ELF-1 (cell line): ENCODE measurements around the gene TGFB1I1.
"Not testable (repeated sequence)": the region's sequence is repeated elsewhere in the genome, so short reads cannot be mapped to it uniquely, and the experiment has no call there.

Experiments
- DNase-seq: peaks from one replicate; pipeline ENCODE4 v3.0.0-alpha.2; 2016; ENCODE audit warnings: low read depth, low spot score

The TGFB1I1 gene

GRCh38 chr16:31471241-31471874 lies 594 bp upstream of the TGFB1I1 start:
- no peak for DNase-seq

GRCh38 chr16:31472709-31473203 lies 804 bp downstream of the TGFB1I1 start:
- peak; percentile 86 for DNase-seq

- DNase-seq = no peak
These were observed 1.5 kb downstream of the TGFB1I1 start for GRCh38 chr16:31473264-31473984.

- no peak for DNase-seq
These were observed 2.3 kb downstream of the TGFB1I1 start for GRCh38 chr16:31474173-31474714.

DNA sequence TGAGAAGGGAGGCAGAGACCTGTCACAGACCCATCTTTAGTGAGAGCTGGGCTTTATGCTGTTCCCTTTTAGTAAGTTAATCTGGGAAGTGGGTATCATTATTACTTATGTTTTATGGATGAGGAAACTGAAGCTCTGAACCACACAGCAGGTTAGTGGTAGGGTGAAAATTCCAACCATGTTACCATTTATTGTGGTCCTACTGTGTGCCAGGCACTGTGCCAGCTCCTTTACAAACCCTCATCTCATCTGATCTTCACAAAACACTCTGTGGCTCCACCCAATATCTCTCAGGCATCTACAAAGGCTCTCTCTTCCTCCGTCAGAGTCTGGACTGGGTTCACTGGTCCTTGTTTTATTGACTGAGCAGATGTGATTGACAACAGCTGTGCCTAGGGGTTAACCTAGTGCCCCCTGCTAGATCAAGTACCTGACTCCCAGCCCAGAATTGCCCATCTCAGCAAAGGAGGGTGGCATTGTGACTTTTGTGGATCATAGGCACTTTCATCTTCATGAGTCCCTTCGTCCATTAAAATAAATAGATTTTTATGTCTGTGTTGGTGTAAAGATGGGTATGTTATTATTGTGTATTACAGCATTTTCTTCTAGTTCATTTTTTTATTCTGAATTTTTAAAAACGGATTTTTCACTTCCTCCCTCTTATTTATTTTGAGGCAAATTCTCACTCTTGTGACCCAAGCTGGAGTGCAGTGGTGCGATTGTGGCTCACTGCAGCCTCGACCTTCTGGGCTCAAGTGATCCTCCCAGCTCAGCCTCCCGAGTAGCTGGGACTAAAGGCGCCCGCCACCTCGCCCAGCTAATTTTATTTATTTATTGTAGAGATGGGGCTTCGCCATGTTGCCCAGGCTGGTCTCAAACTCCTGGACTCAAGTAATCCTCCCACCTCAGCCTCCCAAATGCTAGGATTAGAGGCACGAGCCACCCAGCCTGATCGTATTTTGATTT lies 3.1 kb downstream of the TGFB1I1 start:
- no peak for DNase-seq

DNA sequence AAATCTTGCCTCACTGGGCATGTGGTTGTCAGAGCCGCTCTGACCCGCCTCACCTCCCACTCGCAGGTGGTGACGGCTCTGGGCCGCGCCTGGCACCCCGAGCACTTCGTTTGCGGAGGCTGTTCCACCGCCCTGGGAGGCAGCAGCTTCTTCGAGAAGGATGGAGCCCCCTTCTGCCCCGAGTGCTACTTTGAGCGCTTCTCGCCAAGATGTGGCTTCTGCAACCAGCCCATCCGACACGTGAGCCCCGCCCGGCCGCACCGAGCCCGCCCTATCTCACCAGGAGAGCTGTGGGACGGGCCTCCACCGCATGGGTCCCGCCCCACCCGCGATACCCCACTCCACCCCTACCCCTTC lies 4.0 kb downstream of the TGFB1I1 start:
- no peak for DNase-seq

- DNase-seq = no peak
These were observed 4.6 kb downstream of the TGFB1I1 start for GRCh38 chr16:31476303-31477219.

DNA sequence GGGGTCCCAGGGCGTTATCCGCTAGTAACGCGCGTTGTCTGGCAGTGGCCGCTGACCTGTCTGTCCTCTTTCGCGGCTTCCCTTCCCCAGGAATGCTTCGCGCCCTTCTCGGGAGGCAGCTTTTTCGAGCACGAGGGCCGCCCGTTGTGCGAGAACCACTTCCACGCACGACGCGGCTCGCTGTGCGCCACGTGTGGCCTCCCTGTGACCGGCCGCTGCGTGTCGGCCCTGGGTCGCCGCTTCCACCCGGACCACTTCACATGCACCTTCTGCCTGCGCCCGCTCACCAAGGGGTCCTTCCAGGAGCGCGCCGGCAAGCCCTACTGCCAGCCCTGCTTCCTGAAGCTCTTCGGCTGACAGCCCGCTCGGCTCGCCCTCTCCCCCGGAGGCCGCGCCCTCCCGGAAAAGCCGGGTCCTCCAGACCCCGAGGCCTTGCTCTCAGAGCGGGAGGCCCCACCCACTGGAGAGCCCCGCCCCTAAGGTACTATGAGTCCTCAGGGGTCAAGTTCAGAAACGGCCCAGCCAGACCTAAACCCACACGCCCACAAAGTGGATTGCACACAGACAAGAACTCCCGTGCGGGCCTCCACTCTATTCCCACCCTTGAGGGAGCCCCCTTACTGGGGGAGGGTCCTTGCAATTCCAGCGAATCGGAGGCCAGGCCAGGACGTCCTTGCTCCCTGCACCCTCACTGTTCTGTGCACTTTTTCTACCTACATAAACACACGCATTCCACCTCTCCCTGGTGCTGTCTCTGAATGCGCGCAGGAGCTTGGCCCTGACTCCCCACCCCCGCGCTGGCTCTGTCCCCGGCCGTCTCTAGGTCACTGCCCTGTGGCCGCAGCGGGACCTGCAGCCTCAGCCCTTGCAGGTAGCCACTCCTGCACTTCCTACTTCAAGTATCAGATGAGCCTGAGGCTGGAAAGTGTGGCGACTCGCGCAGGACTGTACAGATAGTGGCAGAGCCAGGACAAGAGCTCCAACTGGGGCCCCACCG lies 5.6 kb downstream of the TGFB1I1 start:
- peak; percentile 81 for DNase-seq

GRCh38 chr16:31478956-31479355 lies 7.0 kb downstream of the TGFB1I1 start:
- DNase-seq = no peak

DNA sequence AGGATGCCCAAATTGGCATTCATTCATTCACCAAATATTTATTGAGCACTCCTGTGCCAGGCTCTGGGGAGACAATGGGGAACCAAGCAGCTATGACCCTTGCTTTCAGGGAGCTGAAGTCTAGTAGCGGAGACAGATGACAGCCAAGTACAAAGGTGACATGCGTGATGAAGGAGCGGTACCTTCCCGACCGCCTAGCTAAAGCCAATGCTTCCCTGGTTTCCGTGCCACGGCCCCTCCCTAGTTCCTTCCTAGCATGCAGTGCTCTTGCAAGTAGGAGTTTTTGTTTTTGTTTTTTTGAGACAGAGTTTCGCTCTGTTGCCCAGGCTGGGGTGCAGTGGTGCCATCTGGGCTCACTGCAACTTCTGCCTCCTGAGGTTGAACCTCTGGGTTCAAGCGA lies 7.8 kb downstream of the TGFB1I1 start:
- DNase-seq = no peak

- no peak for DNase-seq
These were observed 9.0 kb downstream of the TGFB1I1 start for GRCh38 chr16:31480851-31481536.

- DNase-seq = no peak
These were observed 11.1 kb downstream of the TGFB1I1 start, which contains the start of gene SLC5A2 for GRCh38 chr16:31483081-31483480. Gene SLC5A2, plus strand, starts transcription at chr16:31483123. Its CDS starts 14 bp downstream, at chr16:31483137.

DNA sequence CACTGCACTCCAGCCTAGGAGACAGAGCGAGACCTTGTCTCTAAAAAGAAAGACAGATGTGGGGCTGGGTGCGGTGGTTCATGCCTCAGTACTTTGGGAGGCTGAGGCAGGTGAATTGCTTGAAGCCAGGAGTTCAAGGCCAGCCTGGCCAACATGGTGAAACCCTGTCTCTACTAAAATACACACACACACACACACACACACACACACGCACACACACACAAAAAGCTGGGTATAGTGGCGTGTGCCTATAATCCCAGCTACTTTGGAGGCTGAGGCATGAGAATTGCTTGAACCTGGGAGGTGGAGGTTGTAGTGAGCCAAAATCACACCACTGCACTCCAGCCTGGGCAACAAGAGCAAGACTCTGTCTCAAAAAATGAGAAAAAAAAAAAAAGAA lies 12.1 kb downstream of the TGFB1I1 start:
- DNase-seq = not testable (repeated sequence)

- peak; percentile 35 for DNase-seq
These were observed 12.7 kb downstream of the TGFB1I1 start for GRCh38 chr16:31484491-31485171.

GRCh38 chr16:31485571-31485970 lies 13.6 kb downstream of the TGFB1I1 start:
- DNase-seq = no peak

DNA sequence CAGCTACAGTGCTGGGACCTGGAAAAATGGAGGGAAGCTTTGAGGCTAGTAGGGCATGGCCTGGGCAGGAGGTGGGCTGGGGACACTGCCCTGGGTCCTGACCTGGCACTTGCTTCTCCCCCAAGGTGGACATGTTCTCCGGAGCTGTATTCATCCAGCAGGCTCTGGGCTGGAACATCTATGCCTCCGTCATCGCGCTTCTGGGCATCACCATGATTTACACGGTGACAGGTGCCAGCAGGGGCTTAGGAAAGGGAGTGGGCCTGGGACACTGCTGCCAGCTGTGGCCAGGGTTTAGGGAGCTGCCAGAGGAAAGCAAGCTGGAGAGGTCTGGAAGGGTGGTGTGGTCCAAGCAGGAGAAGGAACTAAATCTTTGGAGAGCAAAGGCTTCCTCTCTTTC lies 14.1 kb downstream of the TGFB1I1 start:
- no peak for DNase-seq

DNA sequence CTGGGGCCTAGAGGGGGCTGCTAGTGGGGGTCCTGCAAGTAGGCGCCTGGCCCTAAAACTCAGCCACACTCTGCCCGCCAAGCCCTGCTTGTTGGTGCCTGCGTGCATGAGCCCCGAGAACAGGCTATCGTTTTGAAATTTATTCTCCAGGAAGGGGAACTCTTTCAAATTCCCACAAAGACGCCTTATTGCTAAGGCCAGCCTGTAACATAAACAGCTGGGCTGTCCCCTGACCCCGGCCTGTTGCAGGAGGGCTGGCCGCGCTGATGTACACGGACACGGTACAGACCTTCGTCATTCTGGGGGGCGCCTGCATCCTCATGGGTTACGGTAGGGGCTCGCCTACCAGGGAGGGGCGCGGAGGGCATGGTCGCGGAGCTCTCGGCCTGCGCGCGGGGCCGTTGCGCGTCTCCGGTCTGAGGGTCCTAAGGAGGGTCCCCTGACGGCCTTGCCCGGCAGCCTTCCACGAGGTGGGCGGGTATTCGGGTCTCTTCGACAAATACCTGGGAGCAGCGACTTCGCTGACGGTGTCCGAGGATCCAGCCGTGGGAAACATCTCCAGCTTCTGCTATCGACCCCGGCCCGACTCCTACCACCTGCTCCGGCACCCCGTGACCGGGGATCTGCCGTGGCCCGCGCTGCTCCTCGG lies 15.2 kb downstream of the TGFB1I1 start:
- no peak for DNase-seq
